ENCODE results near the gene EGFL7.
"Not testable (repeated sequence)": the region's sequence is repeated elsewhere in the genome, so short reads cannot be mapped to it uniquely, and the experiment has no call there.

The EGFL7 gene

DNA sequence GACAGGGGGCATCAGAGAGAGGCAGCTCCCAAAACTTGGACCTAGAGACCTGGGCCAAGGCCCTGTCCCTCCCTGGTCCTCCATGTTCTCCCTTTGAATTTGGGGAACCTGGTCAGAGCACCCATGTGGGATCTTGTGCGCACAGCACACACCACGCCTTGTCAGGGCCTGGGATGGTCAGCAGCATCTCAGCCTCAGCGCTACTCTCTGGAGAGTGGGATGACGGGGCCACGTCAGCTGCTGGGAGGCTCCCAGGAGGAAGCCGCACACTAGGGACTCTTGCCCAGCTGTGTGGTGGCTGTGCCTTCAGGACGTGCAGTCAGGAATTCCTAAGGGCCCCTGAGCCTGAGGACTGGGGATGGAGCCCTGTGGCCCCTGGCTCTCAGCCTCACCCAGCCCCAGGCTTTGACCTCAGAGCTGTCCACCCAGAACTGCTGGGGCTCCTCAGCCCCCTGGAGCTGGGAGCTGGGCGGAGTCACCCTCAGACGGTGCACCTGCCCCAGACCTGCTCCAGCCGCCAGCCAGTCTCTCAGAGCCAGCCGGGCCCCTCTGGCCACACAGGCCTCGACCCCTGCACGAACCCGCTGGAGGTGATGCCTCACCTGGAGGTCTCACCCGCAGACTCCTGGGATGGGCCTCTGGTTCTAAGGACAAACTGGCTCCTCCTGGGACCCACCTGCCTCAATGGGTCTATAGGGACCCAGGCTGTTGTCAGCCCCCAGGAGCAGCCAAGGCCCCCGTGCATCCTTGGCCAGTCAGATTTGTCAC, 38.3 kb upstream of the EGFL7 start:
- no peak for DNase-seq (ENCODE audit: low spot score)

DNA sequence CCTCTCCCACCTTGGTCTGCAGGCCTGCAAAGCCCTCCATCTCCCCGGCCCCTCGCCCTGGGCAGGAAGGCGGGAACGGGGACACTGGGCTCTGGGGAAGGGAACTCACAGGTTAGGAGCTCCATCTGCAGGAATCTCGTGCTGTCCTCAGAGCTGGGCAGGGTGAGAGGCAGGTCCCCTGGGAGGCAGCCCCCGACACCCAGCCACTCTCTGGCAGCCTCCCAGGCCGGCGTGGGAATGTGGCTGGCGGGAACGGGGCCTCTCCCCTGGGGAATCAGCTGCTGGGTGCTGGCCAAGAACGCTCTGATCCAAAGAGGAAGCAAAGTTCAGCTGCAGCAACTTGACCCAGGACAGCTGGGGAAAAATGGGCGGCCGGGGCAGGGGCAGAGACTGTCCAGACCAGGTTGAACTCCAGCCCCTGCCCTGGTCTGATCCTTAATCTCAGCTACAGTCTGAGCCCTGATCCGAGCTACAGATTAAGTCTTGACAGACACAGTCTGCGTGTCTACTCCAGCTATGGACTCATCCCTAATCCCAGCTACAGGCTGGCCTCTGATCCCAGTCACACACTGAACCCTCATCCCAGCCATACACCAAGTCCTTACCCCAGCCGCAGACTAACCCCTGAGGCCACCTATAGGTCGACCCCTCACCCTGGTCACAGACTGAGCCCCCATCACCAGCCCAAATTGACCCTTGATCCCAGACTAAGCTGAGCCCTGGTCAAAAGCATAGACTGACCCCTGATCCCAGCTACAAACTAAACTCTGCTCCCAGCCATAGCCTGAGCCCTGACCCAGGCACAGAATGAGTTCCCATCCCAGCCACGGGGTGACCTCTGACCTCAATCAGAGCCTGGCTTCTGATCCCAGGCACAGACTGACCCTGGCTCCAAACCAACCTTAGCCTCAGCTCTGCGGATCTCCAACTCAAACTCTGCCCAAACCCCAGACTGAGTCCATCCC, 37.3 kb upstream of the EGFL7 start:
- DNase-seq (ENCODE audit: low spot score) = peak; percentile 35

DNA sequence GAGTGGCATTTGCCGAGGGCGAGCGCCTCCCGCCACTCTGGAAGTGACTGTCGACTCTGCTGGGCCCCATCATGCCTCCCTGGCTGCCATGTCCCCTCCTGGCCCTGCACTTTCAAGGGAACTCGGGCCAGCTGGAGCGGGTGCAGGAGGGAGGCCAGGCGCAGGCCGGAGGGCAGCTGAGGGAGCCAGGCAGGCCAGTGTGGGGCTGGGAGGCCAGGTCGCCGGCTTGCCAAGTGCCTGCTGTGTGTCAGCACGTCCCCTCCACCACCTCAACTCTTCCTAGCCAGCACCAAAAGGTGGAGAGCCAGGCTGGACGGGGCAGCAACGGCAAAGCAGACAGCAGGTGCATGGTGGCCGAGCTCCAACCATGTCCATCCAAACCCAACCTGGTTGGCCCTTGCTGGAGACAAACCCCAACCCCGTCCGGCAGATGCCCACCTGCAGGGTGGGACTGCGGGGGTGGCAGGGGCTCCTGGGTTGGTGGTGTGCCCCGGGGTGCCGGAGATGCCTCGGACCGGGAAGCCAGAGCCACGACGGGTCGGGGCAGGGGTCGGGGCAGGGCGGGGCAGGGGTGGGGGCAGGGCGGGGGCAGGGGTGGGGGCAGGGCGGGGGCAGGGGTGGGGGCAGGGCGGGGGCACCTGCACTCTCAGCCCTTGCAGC, 36.5 kb upstream of the EGFL7 start:
- DNase-seq (ENCODE audit: low spot score) = no peak

DNA sequence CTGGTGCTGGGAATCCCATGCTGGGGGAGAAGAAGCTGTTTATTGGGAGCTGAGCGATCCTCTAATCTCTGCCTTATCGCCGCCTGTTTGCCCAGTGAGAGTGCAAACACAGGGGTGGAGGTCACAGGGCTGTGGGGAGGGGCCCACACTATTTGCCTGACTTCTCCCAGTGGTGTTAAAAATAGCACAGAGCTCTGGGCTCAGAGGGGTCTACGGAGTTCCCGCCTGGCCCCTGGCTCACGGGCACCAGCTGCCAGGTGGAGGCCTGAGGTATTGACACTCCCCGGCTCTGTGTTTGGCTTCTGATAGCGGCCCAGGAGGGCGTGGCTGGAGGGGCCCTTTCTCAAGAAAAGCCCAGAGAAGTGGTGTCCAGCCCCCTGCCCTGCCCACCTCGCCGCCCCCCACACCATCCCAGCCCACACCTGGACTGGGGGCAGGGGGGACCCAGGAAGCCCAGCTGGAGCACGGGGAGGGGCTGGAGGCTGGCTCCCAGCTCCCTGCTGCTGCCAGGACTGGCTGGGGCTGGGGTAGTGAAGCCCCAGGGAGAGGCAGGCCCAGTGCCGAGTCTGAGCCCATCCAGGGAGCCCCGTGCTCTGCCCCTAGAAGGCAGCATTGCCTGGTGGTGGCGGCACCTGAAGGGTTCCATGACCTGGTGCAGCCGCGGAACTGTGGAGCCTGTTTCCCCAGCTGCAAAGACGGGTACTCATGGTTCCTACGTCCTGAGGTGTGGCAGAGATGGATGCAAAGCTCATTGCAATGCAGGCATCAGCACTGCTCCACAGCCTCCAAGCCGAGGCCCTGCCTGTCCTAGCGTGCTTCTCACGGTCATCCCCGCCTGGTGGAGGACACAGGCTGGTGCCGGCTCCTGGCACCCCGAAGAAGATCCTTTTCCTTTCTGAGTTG, 35.7 kb upstream of the EGFL7 start:
- DNase-seq (ENCODE audit: low spot score) = no peak

- DNase-seq (ENCODE audit: low spot score) = no peak
These were observed 35.0 kb upstream of the EGFL7 start for GRCh38 chr9:136627703-136628102.

DNA sequence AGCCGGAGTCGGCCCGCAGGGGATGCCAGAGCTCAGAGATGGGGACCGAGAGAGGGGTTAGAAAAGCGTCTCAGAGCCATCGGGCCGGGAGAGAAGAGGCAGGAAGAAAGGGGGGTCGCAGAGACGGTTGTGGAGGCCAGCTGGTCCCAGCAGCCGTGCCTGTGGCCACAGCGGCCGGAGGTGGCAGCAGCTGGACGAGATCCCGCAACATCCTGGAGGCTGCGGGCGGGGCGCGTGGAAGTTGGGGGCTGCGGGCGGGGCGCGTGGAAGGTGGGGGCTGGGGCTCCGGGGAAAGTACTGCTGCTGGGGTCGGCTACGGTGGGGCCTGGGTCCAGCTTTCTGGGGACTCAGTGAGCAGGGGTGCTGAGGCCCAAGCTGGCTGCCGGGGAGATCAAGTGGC, 34.4 kb upstream of the EGFL7 start:
- DNase-seq (ENCODE audit: low spot score) = no peak

- DNase-seq (ENCODE audit: low spot score) = no peak
These were observed 33.5 kb upstream of the EGFL7 start for GRCh38 chr9:136629001-136629878.

- peak; percentile 38 for DNase-seq (ENCODE audit: low spot score)
These were observed 32.6 kb upstream of the EGFL7 start for GRCh38 chr9:136629879-136630661.

GRCh38 chr9:136630662-136630992, 32.1 kb upstream of the EGFL7 start:
- DNase-seq (ENCODE audit: low spot score) = no peak

DNA sequence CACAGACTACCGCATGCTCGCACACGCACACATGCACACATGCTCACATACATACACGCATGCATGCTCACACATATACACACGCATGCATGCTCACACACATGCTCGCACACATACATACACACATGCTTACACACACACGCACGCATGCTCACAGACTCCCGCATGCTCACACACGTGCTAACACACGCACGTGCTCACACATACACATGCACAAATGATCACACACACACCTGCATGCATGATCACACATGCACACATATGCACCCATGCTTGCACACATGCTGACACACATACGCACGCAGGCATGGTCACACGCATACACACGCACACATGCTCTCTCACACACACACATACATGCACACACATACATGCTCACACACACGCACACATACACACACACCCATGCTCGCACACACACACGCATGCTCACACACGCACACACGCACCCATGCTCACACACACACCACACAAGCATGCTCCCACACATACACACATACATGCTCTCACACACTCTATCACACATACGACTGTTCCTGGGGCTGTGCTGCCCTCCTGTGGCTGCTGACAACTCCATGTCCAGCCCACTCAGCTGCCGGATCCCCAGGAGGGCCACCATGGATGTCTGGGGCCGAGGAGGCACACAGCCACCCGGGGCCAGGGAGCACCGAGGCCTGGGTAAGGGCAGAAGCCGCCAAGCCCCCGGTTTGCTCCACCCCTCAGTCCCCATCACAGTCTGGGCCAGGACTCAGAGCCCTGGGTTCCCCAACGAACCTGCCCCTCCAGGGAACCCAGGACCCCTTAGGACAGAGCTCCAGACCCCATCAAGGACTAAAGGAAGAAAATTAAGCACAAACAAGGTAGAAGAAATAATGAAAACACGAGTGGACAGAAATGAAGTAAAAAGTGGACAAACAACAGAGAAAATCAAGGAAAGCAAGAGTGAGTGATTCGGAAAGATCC, 31.4 kb upstream of the EGFL7 start:
- DNase-seq (ENCODE audit: low spot score) = peak; percentile 72

DNA sequence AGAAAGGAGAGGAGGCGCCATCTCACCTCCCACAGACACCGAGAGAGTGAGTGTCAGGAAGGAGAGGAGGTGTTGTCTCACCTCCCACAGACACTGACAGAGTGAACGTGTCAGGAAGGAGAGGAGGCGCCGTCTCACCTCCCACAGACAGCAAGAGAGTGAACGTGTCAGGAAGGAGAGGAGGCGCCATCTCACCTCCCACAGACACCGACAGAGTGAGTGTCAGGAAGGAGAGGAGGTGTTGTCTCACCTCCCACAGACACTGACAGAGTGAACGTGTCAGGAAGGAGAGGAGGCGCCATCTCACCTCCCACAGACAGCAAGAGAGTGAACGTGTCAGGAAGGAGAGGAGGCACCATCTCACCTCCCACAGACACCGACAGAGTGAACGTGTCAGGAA, 30.6 kb upstream of the EGFL7 start:
- DNase-seq (ENCODE audit: low spot score) = not testable (repeated sequence)

DNA sequence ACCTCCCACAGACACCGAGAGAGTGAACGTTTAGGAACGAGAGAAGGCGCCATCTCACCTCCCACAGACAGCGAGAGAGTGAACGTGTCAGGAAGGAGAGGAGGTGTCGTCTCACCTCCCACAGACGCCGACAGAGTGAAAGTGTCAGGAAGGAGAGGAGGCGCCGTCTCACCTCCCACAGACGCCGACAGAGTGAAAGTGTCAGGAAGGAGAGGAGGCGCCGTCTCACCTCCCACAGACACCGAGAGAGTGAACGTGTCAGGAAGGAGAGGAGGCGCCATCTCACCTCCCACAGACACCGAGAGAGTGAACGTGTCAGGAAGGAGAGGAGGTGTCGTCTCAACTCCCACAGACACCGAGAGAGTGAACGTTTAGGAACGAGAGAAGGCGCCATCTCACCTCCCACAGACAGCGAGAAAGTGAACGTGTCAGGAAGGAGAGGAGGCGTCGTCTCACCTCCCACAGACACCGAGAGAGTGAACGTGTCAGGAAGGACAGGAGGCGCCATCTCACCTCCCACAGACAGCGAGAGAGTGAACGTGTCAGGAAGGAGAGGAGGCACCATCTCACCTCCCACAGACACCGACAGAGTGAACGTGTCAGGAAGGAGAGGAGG, 30.1 kb upstream of the EGFL7 start:
- not testable (repeated sequence) for DNase-seq (ENCODE audit: low spot score)

GRCh38 chr9:136634904-136635303, 27.8 kb upstream of the EGFL7 start:
- DNase-seq (ENCODE audit: low spot score) = no peak

DNA sequence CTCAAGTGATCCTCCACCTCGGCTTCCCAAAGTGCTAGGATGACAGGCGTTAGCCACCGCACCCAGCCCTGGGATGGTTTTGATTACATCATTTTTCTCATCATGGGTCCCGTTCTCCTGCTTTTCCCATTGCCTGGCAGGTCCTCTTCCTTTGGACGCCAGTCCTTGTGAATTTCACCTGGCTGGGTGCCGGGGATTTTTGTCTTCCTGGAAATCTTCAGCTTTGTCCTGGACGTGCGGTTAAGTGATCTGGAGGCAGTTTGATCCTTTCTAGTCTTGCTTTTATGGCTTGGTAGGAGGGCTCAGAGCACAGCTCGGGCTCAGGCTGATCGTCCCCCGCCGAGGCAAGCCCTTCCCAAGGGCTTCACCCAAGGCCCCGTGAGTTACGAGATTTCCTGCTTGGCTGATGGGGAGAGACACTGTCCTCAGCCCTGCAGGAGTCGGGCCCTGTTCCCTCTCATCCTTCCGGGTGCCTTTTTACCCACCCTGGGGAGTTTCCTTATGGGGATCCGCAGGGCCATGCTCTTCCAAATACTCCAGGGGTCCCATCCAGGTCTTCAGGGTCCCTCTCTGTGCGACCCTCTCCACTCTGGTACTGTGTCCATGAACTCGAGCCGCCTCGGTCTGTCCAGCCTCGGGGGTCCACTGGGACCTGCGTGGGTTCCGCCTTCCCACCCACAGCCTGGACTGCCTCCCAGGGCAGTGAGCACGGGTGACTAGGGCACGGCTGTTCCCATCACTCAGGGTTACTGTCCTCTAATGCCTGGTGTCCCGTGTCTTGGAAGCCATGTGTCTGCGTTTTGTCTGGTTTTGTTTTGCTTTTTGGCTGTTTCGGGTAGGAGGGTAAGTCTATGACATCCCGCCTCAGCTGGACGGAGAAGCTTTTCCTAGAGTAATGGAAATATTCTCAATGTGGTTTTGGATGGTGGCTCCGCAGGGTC, 22.3 kb upstream of the EGFL7 start:
- no peak for DNase-seq (ENCODE audit: low spot score)

GRCh38 chr9:136642439-136642921, 20.2 kb upstream of the EGFL7 start:
- DNase-seq (ENCODE audit: low spot score) = no peak

- DNase-seq (ENCODE audit: low spot score) = no peak
These were observed 18.9 kb upstream of the EGFL7 start for GRCh38 chr9:136643596-136644342.

Data from SK-N-DZ (cell line).